ENCODE results near the gene ANO7.

- TF ChIP-seq CTCF (IDR thresholded peaks at IDR 0.05) (no peak), POLR2AphosphoS5 (IDR thresholded peaks at IDR 0.05; ENCODE audit: low read depth, low read length) (no peak)
These were observed at the start of gene ANO7 for GRCh38 chr2:241188361-241189092.
